Fibroblast of lung (primary cell): ENCODE measurements around the gene SIGLEC7.

Source experiments
- EZH2 ChIP-seq: IDR thresholded peaks from 2 replicates; pipeline ENCODE4 v1.5.1; 2012; ENCODE audit warnings: low read length, control low read depth, mild to moderate bottlenecking; ENCODE audit errors: missing control alignments
- TF ChIP-seq, protein P1 (sequence below), 2 donors: IDR thresholded peaks in 1 of 2; conservative IDR thresholded peaks in 1 of 2; 1 replicate in 1 of 2; 2 replicates in 1 of 2; pipeline ENCODE4 v1.5.1; 2011 to 2012; ENCODE audit warnings: low read length in 2 of 2, control low read depth in 1 of 2, inconsistent platforms in 1 of 2, low read depth in 1 of 2, mild to moderate bottlenecking in 1 of 2

DNA sequence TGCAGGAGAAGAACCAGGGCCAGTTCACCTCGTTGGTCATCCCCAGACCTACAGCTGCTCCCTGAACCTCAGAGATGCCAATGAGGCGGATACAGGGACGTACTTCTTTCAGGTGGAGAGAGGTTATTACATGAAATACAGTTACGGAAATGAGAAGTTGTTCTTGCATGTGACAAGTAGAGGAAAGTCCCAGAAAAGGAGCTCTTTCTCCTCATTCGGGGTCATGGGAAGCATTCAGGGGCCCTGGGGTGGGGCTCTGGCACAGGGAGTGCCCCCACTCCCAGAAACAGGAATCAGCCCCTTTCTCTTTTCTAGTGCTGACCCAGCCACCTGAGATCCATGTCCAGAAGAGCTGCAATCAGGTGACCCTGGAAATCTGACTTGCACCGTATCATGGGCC is 21.9 kb upstream of the SIGLEC7 start:
- TF ChIP-seq, protein P1, sequence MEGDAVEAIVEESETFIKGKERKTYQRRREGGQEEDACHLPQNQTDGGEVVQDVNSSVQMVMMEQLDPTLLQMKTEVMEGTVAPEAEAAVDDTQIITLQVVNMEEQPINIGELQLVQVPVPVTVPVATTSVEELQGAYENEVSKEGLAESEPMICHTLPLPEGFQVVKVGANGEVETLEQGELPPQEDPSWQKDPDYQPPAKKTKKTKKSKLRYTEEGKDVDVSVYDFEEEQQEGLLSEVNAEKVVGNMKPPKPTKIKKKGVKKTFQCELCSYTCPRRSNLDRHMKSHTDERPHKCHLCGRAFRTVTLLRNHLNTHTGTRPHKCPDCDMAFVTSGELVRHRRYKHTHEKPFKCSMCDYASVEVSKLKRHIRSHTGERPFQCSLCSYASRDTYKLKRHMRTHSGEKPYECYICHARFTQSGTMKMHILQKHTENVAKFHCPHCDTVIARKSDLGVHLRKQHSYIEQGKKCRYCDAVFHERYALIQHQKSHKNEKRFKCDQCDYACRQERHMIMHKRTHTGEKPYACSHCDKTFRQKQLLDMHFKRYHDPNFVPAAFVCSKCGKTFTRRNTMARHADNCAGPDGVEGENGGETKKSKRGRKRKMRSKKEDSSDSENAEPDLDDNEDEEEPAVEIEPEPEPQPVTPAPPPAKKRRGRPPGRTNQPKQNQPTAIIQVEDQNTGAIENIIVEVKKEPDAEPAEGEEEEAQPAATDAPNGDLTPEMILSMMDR (conservative IDR thresholded peaks at IDR 0.05 in 1 of 2, IDR thresholded peaks at IDR 0.05 in 1 of 2; ENCODE audit: low read depth in 1 of 2, low read length in 2 of 2): no peak
- TF ChIP-seq EZH2: no peak
